AG04449 (cell line): ENCODE measurements around the gene BAHCC1.

Experiments used
- CTCF ChIA-PET: fragments of 350-600 bp; formaldehyde crosslinking; extraction: SDS; loops from one replicate; lab custom pipeline; 2021; ENCODE audit warnings: antibody characterized with exemption; lab: Yijun Ruan, JAX
- POLR2A ChIA-PET: fragments of 400-600, 350-600 bp; formaldehyde crosslinking; extraction: SDS; loops from one replicate; lab custom pipeline; 2020; ENCODE audit warnings: antibody characterized with exemption, inconsistent platforms; lab: Yijun Ruan, JAX
- DNase-seq: peaks from one replicate; pipeline ENCODE4 v3.0.0-alpha.2; 2010; ENCODE audit warnings: low read depth, low spot score
- H3K4me3 ChIP-seq: 2 replicates; pipeline ENCODE4 v1.5.1; 2011; ENCODE audit warnings: low read depth, mild to moderate bottlenecking, control low read depth, low read length
- CTCF ChIP-seq: IDR thresholded peaks from one replicate; pipeline ENCODE4 v1.5.1; 2011; ENCODE audit warnings: mild to moderate bottlenecking, moderate library complexity, low read length, control low read depth, inconsistent platforms; ENCODE audit not compliant: insufficient read depth; ENCODE audit errors: missing control alignments

Gene BAHCC1

DNA sequence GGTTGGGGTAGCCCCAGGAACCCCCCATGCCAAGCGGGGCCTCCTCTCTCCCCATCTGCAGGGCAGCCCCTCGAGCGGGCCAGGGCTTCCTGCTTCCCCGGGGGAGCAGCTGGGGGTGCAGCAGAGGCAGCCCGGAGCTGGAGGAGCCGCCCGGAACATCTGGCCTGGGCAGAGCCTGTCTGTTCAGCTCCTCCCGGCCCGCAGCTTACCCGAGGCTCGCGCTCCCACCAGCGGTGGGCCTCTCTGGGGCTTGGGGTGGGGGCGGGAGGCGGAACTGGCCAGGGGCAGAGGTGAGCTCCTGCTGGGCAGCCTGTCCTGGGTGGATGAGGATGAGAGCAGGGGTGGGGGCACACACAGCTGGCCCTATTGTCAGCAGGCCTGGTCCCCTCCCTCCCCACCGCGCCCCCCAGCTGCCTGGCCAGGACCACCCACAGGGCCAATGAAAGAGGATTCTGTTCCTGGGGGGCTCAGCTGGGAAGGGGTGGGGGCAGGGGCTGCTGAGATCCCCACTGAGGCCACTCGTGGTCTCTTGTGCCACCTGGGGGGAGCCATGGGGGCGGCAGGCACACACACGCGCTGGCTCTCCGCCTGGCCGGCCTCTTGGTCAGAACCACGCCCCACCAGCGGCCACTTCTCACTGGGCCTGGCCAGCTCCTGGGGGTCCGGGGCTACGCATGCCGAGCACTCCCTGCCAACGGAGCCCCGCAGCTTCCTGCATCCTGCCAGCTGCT, 34.7 kb downstream of the BAHCC1 start:
- H3K4me3 ChIP-seq, result no peak overlapping the region
- no peak for TF ChIP-seq CTCF
- POLR2A ChIA-PET, result interaction anchor here (0.9 to 1.2 kb wide), 3 partner anchors 9 to 38 kb away, joined by 3 to 5 read pairs (median 4); no protein-coding TSS in a partner anchor
- CTCF ChIA-PET, result interaction anchor here (0.6 to 3.8 kb wide), 5 partner anchors 11 to 177 kb away, joined by 3 to 22 read pairs (median 5); no protein-coding TSS in a partner anchor
- DNase-seq, result no peak

DNA sequence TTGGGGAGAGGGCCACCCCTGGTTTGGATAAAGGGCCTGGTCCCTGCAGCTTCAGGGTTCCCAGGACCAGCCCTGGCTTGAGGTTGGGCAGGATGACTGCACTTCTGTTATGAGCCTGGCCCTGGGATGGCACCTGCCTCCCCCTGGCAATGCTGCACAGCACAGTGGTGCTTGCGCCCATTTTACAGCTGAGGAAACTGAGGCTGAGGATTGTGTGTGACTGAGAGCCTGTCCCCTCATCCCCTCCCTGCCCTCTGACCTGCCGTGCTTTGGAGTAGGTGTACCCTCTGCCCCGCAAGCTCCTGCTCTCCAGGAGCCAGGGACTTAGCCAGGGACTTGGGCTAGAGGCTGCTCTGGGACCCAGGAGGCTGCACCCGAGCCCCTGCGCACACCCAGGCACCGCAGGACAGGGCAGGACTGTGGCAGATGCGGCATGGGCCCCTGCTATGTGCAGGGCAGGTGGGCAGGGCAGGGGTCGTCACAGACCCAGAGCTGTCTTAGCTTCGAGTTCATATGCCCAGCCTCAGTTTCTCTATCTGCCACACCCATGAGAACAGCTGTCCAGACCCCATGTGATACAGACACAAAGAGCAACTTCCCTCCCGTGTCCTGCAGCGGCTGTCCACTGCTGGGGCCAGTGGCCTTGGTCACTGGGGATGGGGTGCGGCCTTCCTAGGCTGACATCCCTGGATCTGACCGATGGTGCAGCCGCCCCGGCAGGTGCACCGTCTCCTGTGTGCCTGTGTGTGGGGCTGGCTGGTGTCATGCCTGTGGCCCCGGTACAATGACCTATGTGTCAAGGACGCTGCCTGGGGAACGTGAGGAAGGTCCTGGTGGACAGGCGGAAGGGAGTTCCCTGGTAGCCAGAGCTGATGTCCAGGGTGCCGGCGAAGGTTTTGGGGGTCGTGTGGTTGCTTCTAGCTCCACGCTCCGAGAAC, 36.6 kb downstream of the BAHCC1 start:
- H3K4me3 ChIP-seq, result no peak overlapping the region
- POLR2A ChIA-PET, result no interaction called here
- TF ChIP-seq CTCF, result no peak
- CTCF ChIA-PET, result interaction anchor here (3.8 kb wide), 1 partner anchor 9 kb away, joined by 22 read pairs; no protein-coding TSS in a partner anchor
- no peak for DNase-seq

GRCh38 chr17:81432941-81433340, 37.7 kb downstream of the BAHCC1 start:
- DNase-seq, result no peak
- H3K4me3 ChIP-seq, result no peak overlapping the region
- POLR2A ChIA-PET, result no interaction called here
- TF ChIP-seq CTCF, result no peak
- CTCF ChIA-PET, result interaction anchor here (1.0 kb wide), 1 partner anchor 52 kb away, joined by 3 read pairs; no protein-coding TSS in a partner anchor

- ChIA-PET CTCF (interaction anchor here (1.0 kb wide), 1 partner anchor 51 kb away, joined by 3 read pairs; no protein-coding TSS in a partner anchor), POLR2A (no interaction called here)
- no peak overlapping the region for H3K4me3 ChIP-seq
- TF ChIP-seq CTCF, result no peak
- no peak for DNase-seq
These were observed 38.4 kb downstream of the BAHCC1 start for GRCh38 chr17:81433656-81434055.

- no peak for DNase-seq
- no peak overlapping the region for H3K4me3 ChIP-seq
- TF ChIP-seq CTCF, result no peak
- ChIA-PET CTCF (no interaction called here), POLR2A (no interaction called here)
These were observed 38.8 kb downstream of the BAHCC1 start for GRCh38 chr17:81434072-81434471.
